GM23338 (cell line): ENCODE measurements around the gene KLHL40. TPM values are rescaled to one million over a fixed set of nuclear protein-coding genes. Genes with fewer than 3 reads are reported as not detected.

ENCODE experiments used
- ATAC-seq: fragments of 200-7000 bp; cut with Tn5 transposase; 3 replicates; pipeline ENCODE4 v1.9.1; 2020
- DNase-seq: peaks from one replicate; pipeline ENCODE4 v3.0.0-alpha.2; 2015; ENCODE audit warnings: low spot score
- H2AFZ ChIP-seq: fragments of 200-600 bp; sonication (generic); 2 replicates; pipeline ENCODE4 v1.8.0; 2016; ENCODE audit warnings: antibody characterized with exemption, mild to moderate bottlenecking, moderate library complexity
- H3F3A ChIP-seq: fragments of 200-600 bp; sonication (generic); replicated peaks from 2 replicates; pipeline ENCODE4 v1.8.0; 2017; ENCODE audit warnings: antibody characterized with exemption, mixed run types, low read depth
- H3K27ac ChIP-seq: fragments of 200-600 bp; sonication (generic); 2 replicates; pipeline ENCODE4 v1.6.1; 2016; ENCODE audit warnings: low read depth
- H3K27me3 ChIP-seq: fragments of 200-600 bp; sonication (generic); 2 replicates; pipeline ENCODE4 v1.8.0; 2016; ENCODE audit warnings: mild to moderate bottlenecking, mixed run types, moderate library complexity; ENCODE audit not compliant: insufficient read depth
- H3K36me3 ChIP-seq: fragments of 200-600 bp; sonication (generic); 2 replicates; pipeline ENCODE4 v1.8.0; 2016; ENCODE audit warnings: mild to moderate bottlenecking; ENCODE audit not compliant: insufficient read depth
- H3K4me1 ChIP-seq: fragments of 200-600 bp; sonication (generic); 2 replicates; pipeline ENCODE4 v1.8.0; 2016; ENCODE audit warnings: mild to moderate bottlenecking, moderate library complexity; ENCODE audit not compliant: insufficient read depth
- H3K4me2 ChIP-seq: fragments of 200-600 bp; sonication (generic); 2 replicates; pipeline ENCODE4 v1.7.1; 2017; ENCODE audit warnings: mixed run types
- H3K4me3 ChIP-seq: fragments of 200-600 bp; sonication (generic); 2 replicates; pipeline ENCODE4 v1.6.1; 2016; ENCODE audit warnings: mixed run types
- H3K79me2 ChIP-seq: fragments of 200-600 bp; sonication (generic); replicated peaks from 2 replicates; pipeline ENCODE4 v1.8.0; 2017; ENCODE audit warnings: mild to moderate bottlenecking; ENCODE audit not compliant: insufficient read depth
- H3K9me2 ChIP-seq: fragments of 200-600 bp; sonication (generic); 2 replicates; pipeline ENCODE4 v1.8.0; 2017; ENCODE audit not compliant: insufficient read depth
- H4K20me1 ChIP-seq: fragments of 200-600 bp; sonication (generic); replicated peaks from 2 replicates; pipeline ENCODE4 v1.8.0; 2017; ENCODE audit warnings: mild to moderate bottlenecking; ENCODE audit not compliant: insufficient read depth
- H3K27ac Mint-ChIP-seq: 2 replicates; pipeline ENCODE4 v1.8.0; 2020; ENCODE audit warnings: inconsistent platforms, mild to moderate bottlenecking, moderate library complexity, mixed read lengths
- H3K27me3 Mint-ChIP-seq: 3 replicates; pipeline ENCODE4 v1.8.0; 2022; ENCODE audit warnings: low read depth, mild to moderate bottlenecking, moderate library complexity, mixed read lengths, inconsistent platforms; ENCODE audit not compliant: insufficient read depth, poor library complexity
- H3K36me3 Mint-ChIP-seq: 3 replicates; pipeline ENCODE4 v1.8.0; 2021; ENCODE audit warnings: low read depth, mild to moderate bottlenecking, inconsistent platforms, moderate library complexity, mixed read lengths
- H3K4me1 Mint-ChIP-seq: 3 replicates; pipeline ENCODE4 v1.8.0; 2020; ENCODE audit warnings: mild to moderate bottlenecking, inconsistent platforms, mixed read lengths
- H3K4me3 Mint-ChIP-seq: 3 replicates; pipeline ENCODE4 v1.8.0; 2021; ENCODE audit warnings: moderate library complexity, mild to moderate bottlenecking, inconsistent platforms, mixed read lengths
- H3K9me3 Mint-ChIP-seq: 3 replicates; pipeline ENCODE4 v1.8.0; 2020; ENCODE audit warnings: moderate library complexity, mild to moderate bottlenecking, inconsistent platforms, mixed read lengths
- CREB1 ChIP-seq: fragments of 250-450 bp; sonication (Bioruptor Pico); IDR thresholded peaks from 2 replicates; pipeline ENCODE4 v1.5.0; 2020; ENCODE audit warnings: low read depth, mild to moderate bottlenecking, moderate library complexity
- CTCF ChIP-seq, 2 experiments: fragments of 200-600 bp in 1 of 2; sonication (generic) in 1 of 2; conservative IDR thresholded peaks; 2 replicates each; pipeline versions ENCODE4 v1.5.1 to v1.6.1; 2016 to 2017; ENCODE audit warnings: antibody characterized with exemption in 2 of 2, low read depth in 2 of 2, mild to moderate bottlenecking in 2 of 2, moderate library complexity in 1 of 2
- EZH2 ChIP-seq: fragments of 200-600 bp; sonication (generic); IDR thresholded peaks from one replicate; pipeline ENCODE4 v1.8.0; 2017; ENCODE audit warnings: antibody characterized with exemption, mild to moderate bottlenecking, low read depth; ENCODE audit not compliant: unreplicated experiment
- EZH2phosphoT487 ChIP-seq: fragments of 200-600 bp; sonication (generic); IDR thresholded peaks from one replicate; pipeline ENCODE4 v1.8.1; 2018; ENCODE audit warnings: antibody characterized with exemption; ENCODE audit not compliant: unreplicated experiment
- JUNB ChIP-seq: IDR thresholded peaks from one replicate; pipeline ENCODE4 v1.6.1; 2016; ENCODE audit warnings: antibody characterized with exemption; ENCODE audit not compliant: unreplicated experiment
- NANOG ChIP-seq: IDR thresholded peaks from 2 replicates; pipeline ENCODE4 v1.6.1; 2016; ENCODE audit warnings: antibody characterized with exemption, borderline replicate concordance
- POLR2AphosphoS5 ChIP-seq: IDR thresholded peaks from 2 replicates; pipeline ENCODE4 v1.6.1; 2016; ENCODE audit warnings: antibody characterized with exemption, low read depth
- REST ChIP-seq: IDR thresholded peaks from one replicate; pipeline ENCODE4 v1.6.1; 2018; ENCODE audit warnings: antibody characterized with exemption; ENCODE audit not compliant: unreplicated experiment
- STAT1 ChIP-seq: IDR thresholded peaks from one replicate; pipeline ENCODE4 v1.6.1; 2016; ENCODE audit warnings: antibody characterized with exemption; ENCODE audit not compliant: unreplicated experiment
- ZNF114 ChIP-seq: fragments of 250-450 bp; sonication (Bioruptor Pico); IDR thresholded peaks from 2 replicates; pipeline ENCODE4 v1.5.0; 2020; ENCODE audit warnings: mild to moderate bottlenecking, moderate library complexity
- ZNF331 ChIP-seq: fragments of 250-450 bp; sonication (Bioruptor Pico); IDR thresholded peaks from 2 replicates; pipeline ENCODE4 v1.5.0; 2020; ENCODE audit warnings: low read depth, mild to moderate bottlenecking, moderate library complexity
- ZNF462 ChIP-seq: fragments of 250-450 bp; sonication (Bioruptor Pico); IDR thresholded peaks from 2 replicates; pipeline ENCODE4 v1.5.0; 2020; ENCODE audit warnings: mild to moderate bottlenecking, moderate library complexity
- polyA plus RNA-seq: library from polyadenylated mRNA; unstranded; fragments of >200 nt; fragmentation: Nextera tagmentation; extraction: Ambion mirVana; gene quantifications from 2 replicates; pipeline ENCODE4 v1.2.1, GENCODE V29; 2016
- total RNA-seq: library from RNA; depleted of rRNA; stranded (reverse); fragments of >200 nt; shearing (Covaris generic); gene quantifications from 2 replicates; pipeline ENCODE4 v1.2.3, GENCODE V29; 2014
- TF ChIP-seq, protein P1 (sequence below): IDR thresholded peaks from 2 replicates; pipeline ENCODE4 v1.6.1; 2016; ENCODE audit warnings: antibody characterized with exemption

The KLHL40 gene
- total and polyA plus RNA-seq, 2 experiments from 2014 or later = not detected

DNA sequence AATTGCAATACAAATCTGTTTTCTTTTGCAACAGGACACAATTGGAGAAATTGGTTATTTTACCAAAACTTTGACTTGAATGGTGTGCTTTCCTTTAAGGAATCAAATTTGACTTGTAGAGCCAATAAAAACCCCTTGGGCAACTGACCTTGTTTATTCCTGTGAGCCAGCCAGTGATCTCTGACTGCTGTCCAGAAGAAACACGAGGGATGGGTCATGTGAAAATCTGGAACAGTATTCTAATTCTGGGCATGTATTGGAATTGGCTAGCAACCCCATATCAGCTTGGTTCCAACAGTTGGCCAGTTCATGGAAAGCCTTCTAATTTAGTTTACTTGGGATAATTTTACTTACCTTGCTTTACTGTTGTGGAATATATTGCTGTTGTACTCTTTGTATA lies 36.4 kb downstream of the KLHL40 start:
- no peaks in the 10 kb centered on the region for H3K9me2 ChIP-seq
- no peaks in the 10 kb centered on the region; the same call in 2 of the 3 replicates for H3K4me1 Mint-ChIP-seq
- no peak overlapping the region for H3K27ac ChIP-seq
- peaks cover 5% of the 10 kb centered on the region for H3K27me3 Mint-ChIP-seq
- H3K79me2 ChIP-seq = no peaks in the 10 kb centered on the region
- no peaks in the 10 kb centered on the region for H3K4me1 ChIP-seq
- H3K4me2 ChIP-seq = no peak overlapping the region
- H3K4me3 ChIP-seq = no peak overlapping the region
- ATAC-seq (no peak), DNase-seq (no peak)
- H4K20me1 ChIP-seq = no peaks in the 10 kb centered on the region
- no peak overlapping the region for H2AFZ ChIP-seq
- H3K36me3 ChIP-seq = no peaks in the 10 kb centered on the region
- TF ChIP-seq STAT1 (no peak), EZH2phosphoT487 (no peak), EZH2 (no peak), ZNF114 (no peak), CTCF (conservative IDR thresholded peaks at IDR 0.05; ENCODE audit: low read depth in 2 of 2) (no peak), REST (no peak), NANOG (no peak), JUNB (no peak), ZNF331 (CRISPR knock-in tag) (no peak), POLR2AphosphoS5 (no peak), ZNF462 (CRISPR knock-in tag) (no peak), CREB1 (no peak)
- TF ChIP-seq, protein P1, sequence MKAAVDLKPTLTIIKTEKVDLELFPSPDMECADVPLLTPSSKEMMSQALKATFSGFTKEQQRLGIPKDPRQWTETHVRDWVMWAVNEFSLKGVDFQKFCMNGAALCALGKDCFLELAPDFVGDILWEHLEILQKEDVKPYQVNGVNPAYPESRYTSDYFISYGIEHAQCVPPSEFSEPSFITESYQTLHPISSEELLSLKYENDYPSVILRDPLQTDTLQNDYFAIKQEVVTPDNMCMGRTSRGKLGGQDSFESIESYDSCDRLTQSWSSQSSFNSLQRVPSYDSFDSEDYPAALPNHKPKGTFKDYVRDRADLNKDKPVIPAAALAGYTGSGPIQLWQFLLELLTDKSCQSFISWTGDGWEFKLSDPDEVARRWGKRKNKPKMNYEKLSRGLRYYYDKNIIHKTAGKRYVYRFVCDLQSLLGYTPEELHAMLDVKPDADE = no peak
- H3F3A ChIP-seq = no peaks in the 10 kb centered on the region
- no peak overlapping the region for H3K4me3 Mint-ChIP-seq
- H3K27me3 ChIP-seq = no peaks in the 10 kb centered on the region
- no peaks in the 10 kb centered on the region for H3K36me3 Mint-ChIP-seq
- H3K9me3 Mint-ChIP-seq = peaks cover 3% of the 10 kb centered on the region; the same call in 2 of the 3 replicates
- no peak overlapping the region for H3K27ac Mint-ChIP-seq
